Neuronal stem cell (in vitro differentiated cells): ENCODE measurements around the gene FHOD3.

Experiments used
- DNase-seq: peaks from one replicate; pipeline ENCODE4 v3.0.0-alpha.2; 2013; ENCODE audit warnings: low spot score
- H2AFZ ChIP-seq: one replicate; pipeline ENCODE4 v1.6.1; 2013; ENCODE audit warnings: mild to moderate bottlenecking, low read length, inconsistent platforms
- H2AK5ac ChIP-seq: 2 replicates; pipeline ENCODE4 v1.6.1; 2013; ENCODE audit warnings: low read depth, mild to moderate bottlenecking, inconsistent platforms, low read length, moderate library complexity, mixed read lengths
- H2BK120ac ChIP-seq: 2 replicates; pipeline ENCODE4 v1.6.1; 2013; ENCODE audit warnings: low read depth, mild to moderate bottlenecking, inconsistent platforms, low read length, moderate library complexity, mixed read lengths
- H2BK12ac ChIP-seq: one replicate; pipeline ENCODE4 v1.6.1; 2013; ENCODE audit warnings: low read length, inconsistent platforms
- H2BK15ac ChIP-seq: 2 replicates; pipeline ENCODE4 v1.6.1; 2013; ENCODE audit warnings: mild to moderate bottlenecking, low read length, inconsistent platforms, mixed read lengths
- H2BK5ac ChIP-seq: one replicate; pipeline ENCODE4 v1.6.1; 2013; ENCODE audit warnings: inconsistent platforms, mild to moderate bottlenecking, low read length, moderate library complexity
- H3K14ac ChIP-seq: one replicate; pipeline ENCODE4 v1.6.1; 2013; ENCODE audit warnings: low read length, inconsistent platforms
- H3K18ac ChIP-seq: 2 replicates; pipeline ENCODE4 v1.6.1; 2013; ENCODE audit warnings: low read length, inconsistent platforms
- H3K23ac ChIP-seq: 2 replicates; pipeline ENCODE4 v1.6.1; 2013; ENCODE audit warnings: low read depth, mild to moderate bottlenecking, mixed read lengths, low read length, inconsistent platforms; ENCODE audit not compliant: poor library complexity
- H3K27ac ChIP-seq: replicated peaks from 3 replicates; pipeline ENCODE4 v1.5.1; 2013; ENCODE audit warnings: low read length, inconsistent platforms
- H3K27me3 ChIP-seq, 3 experiments: 2 replicates each; pipeline ENCODE4 v1.6.1; 2013; ENCODE audit warnings: low read length in 3 of 3, mild to moderate bottlenecking in 2 of 3, inconsistent platforms in 1 of 3, low read depth in 1 of 3, mixed read lengths in 1 of 3, moderate library complexity in 1 of 3; ENCODE audit not compliant: control insufficient read depth in 3 of 3, insufficient read depth in 3 of 3
- H3K36me3 ChIP-seq, 2 donors: replicated peaks in 1 of 2; 2 replicates each; pipeline ENCODE4 v1.6.1; 2013; ENCODE audit warnings: low read length in 2 of 2; ENCODE audit not compliant: control insufficient read depth in 2 of 2, insufficient read depth in 2 of 2
- H3K4ac ChIP-seq: 2 replicates; pipeline ENCODE4 v1.6.1; 2013; ENCODE audit warnings: inconsistent platforms, mild to moderate bottlenecking, low read length, moderate library complexity
- H3K4me1 ChIP-seq, 2 donors: 1 replicate in 1 of 2; 2 replicates in 1 of 2; pipeline ENCODE4 v1.6.1; 2013; ENCODE audit warnings: low read length in 2 of 2, low read depth in 1 of 2; ENCODE audit not compliant: control insufficient read depth in 2 of 2, insufficient read depth in 1 of 2
- H3K4me2 ChIP-seq: one replicate; pipeline ENCODE4 v1.6.1; 2013; ENCODE audit warnings: mild to moderate bottlenecking, low read length, inconsistent platforms; ENCODE audit not compliant: insufficient read depth, poor library complexity, severe bottlenecking
- H3K4me3 ChIP-seq, 2 donors: 2 replicates each; pipeline ENCODE4 v1.5.1; 2013; ENCODE audit warnings: low read length in 2 of 2, mild to moderate bottlenecking in 2 of 2, inconsistent platforms in 1 of 2, moderate library complexity in 1 of 2
- H3K79me1 ChIP-seq: one replicate; pipeline ENCODE4 v1.6.1; 2013; ENCODE audit warnings: low read depth, mild to moderate bottlenecking, inconsistent platforms, low read length, moderate library complexity
- H3K9ac ChIP-seq: one replicate; pipeline ENCODE4 v1.6.1; 2013; ENCODE audit warnings: mild to moderate bottlenecking, low read depth, low read length, inconsistent platforms; ENCODE audit not compliant: poor library complexity
- H3K9me3 ChIP-seq, 2 donors: replicated peaks in 1 of 2; 2 replicates each; pipeline versions ENCODE3 to v1.6.1; 2013; ENCODE audit warnings: low read length in 2 of 2, mild to moderate bottlenecking in 2 of 2, inconsistent platforms in 1 of 2, low read depth in 1 of 2, mixed read lengths in 1 of 2, moderate library complexity in 1 of 2; ENCODE audit not compliant: control insufficient read depth in 2 of 2, insufficient read depth in 1 of 2
- H4K8ac ChIP-seq: one replicate; pipeline ENCODE4 v1.6.1; 2013; ENCODE audit warnings: low read depth, mild to moderate bottlenecking, inconsistent platforms, low read length, moderate library complexity
- H4K91ac ChIP-seq: one replicate; pipeline ENCODE4 v1.6.1; 2013; ENCODE audit warnings: low read length, low read depth, mild to moderate bottlenecking, inconsistent platforms; ENCODE audit not compliant: poor library complexity
- WGBS, 2 donors: extraction: QIAGEN DNeasy Blood & Tissue Kit; methylation state at CpG; one replicate each; pipeline ENCODE4 v1.1.7; 2013; ENCODE audit warnings: missing lambda C conversion rate in 2 of 2, mixed read lengths in 1 of 2; ENCODE audit not compliant: insufficient read length in 2 of 2, insufficient replicate concordance in 1 of 2; ENCODE audit errors: extremely low coverage in 2 of 2; 5-methylcytosine and 5-hydroxymethylcytosine counted together

The FHOD3 gene

GRCh38 chr18:36365836-36366775 lies 68.6 kb downstream of the FHOD3 start:
- peaks cover 1 to 29% of the 10 kb centered on the region in 2 donors for H3K36me3 ChIP-seq
- WGBS, 2 donors, result 100% methylated on average over 1 to 2 of the region's 7 CpGs
- no peak overlapping the region for H2BK120ac ChIP-seq
- H3K14ac ChIP-seq, result no peak overlapping the region
- H3K9me3 ChIP-seq, result peaks cover 6 to 25% of the 10 kb centered on the region in 2 donors
- peaks cover 0 to 4% of the 10 kb centered on the region in 2 donors for H3K4me1 ChIP-seq
- H2BK5ac ChIP-seq, result no peak overlapping the region
- H3K4me3 ChIP-seq, result no peak overlapping the region
- no peak overlapping the region for H4K8ac ChIP-seq
- peaks cover 2% of the 10 kb centered on the region for H3K79me1 ChIP-seq
- no peak overlapping the region for H3K4me2 ChIP-seq
- no peak overlapping the region for H2BK15ac ChIP-seq
- no peak overlapping the region for H2BK12ac ChIP-seq
- H3K23ac ChIP-seq, result no peak overlapping the region
- H4K91ac ChIP-seq, result no peak overlapping the region
- H3K4ac ChIP-seq, result no peak overlapping the region
- H2AK5ac ChIP-seq, result no peak overlapping the region
- no peak for DNase-seq
- H3K27ac ChIP-seq, result no peak overlapping the region
- no peaks in the 10 kb centered on the region for H3K27me3 ChIP-seq
- H2AFZ ChIP-seq, result no peak overlapping the region
- no peak overlapping the region for H3K18ac ChIP-seq
- no peak overlapping the region for H3K9ac ChIP-seq

DNA sequence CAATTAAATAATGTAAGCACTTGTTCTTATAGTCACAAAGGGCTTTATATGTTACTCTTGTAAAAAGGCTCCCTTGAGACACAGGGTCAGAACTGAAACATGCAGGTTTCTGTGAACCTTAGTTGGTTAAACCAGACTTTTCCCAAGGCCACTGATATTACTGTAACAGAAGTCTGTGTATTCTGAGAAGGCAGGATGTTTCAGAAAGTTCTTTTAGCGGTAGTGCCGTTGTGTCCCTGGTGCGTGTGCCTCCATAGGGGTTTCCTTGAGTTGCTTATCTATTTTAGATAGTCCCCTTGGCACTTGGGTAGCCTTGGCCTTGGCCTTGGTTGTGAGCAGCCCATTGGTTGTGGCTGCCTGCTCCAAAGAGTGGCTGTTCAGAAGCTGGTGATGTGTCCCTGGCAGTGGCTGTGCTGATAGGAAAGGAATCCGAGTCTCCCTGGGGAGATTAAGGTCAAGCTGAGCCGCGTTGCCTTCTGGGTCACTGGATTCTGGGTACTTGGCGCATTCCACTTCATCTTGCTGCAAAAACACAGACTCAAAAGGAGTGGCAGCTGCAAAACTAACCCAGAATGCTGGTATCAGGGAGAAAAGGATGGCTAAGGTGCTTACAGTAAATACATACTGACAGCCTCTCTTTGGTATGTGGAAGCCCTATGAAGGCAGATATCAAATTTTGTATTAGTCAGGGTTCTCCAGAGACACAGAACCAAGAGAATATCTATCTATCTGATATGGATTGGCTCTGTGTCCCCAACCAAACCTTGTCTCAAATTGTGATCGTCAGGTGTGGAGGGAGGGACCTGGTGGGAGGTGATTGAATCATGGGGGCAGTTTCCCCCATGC lies 69.7 kb downstream of the FHOD3 start:
- no peak overlapping the region for H4K8ac ChIP-seq
- H3K4me2 ChIP-seq, result no peak overlapping the region
- WGBS, 2 donors, result no CpG with 5 or more reads among the region's 8 CpGs
- no peak overlapping the region for H2BK12ac ChIP-seq
- H3K9me3 ChIP-seq, result peaks cover 5 to 21% of the 10 kb centered on the region in 2 donors
- H2AK5ac ChIP-seq, result no peak overlapping the region
- H3K4ac ChIP-seq, result no peak overlapping the region
- no peak overlapping the region for H2BK15ac ChIP-seq
- no peak overlapping the region for H3K14ac ChIP-seq
- no peak overlapping the region for H2AFZ ChIP-seq
- H3K4me1 ChIP-seq, result peaks cover 0 to 4% of the 10 kb centered on the region in 2 donors
- H3K23ac ChIP-seq, result peak overlapping the region; percentile 28
- H2BK120ac ChIP-seq, result no peak overlapping the region
- no peak for DNase-seq
- H3K18ac ChIP-seq, result no peak overlapping the region
- no peak overlapping the region for H2BK5ac ChIP-seq
- H3K79me1 ChIP-seq, result peaks cover 2% of the 10 kb centered on the region
- no peak overlapping the region for H4K91ac ChIP-seq
- peaks cover 0 to 24% of the 10 kb centered on the region in 2 donors for H3K36me3 ChIP-seq
- H3K9ac ChIP-seq, result peak overlapping the region; percentile 13
- no peak overlapping the region for H3K4me3 ChIP-seq
- H3K27me3 ChIP-seq, result no peaks in the 10 kb centered on the region
- H3K27ac ChIP-seq, result no peak overlapping the region

DNA sequence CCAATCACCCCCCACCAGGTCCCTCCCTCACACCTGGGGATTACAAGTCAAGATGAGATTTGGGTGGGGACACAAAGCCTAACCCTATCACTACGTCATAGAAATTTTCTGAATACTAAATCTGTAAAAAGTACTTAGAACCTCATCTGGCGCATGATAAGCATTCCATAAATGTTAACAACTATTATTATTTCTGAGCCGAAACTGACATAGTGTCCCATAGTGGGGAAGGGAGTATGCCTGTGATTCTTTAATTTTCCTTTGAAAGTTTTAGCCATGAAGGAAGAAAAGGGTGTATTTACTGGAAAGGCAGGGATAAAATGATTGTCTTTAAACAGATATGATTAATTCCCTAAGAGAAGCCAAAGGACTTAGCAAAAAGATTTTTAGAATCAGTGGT lies 71.4 kb downstream of the FHOD3 start:
- no CpG with 5 or more reads among the region's 3 CpGs for WGBS, 2 donors
- Histone ChIP-seq H3K4me3 (no peak overlapping the region), H3K4me2 (no peak overlapping the region), H3K9me3 (peaks cover 2 to 7% of the 10 kb centered on the region in 2 donors), H3K23ac (no peak overlapping the region), H2AFZ (no peak overlapping the region), H3K4ac (no peak overlapping the region), H3K36me3 (peaks cover 0 to 30% of the 10 kb centered on the region in 2 donors), H3K4me1 (peaks cover 0 to 4% of the 10 kb centered on the region in 2 donors), H2BK5ac (no peak overlapping the region), H3K9ac (no peak overlapping the region), H3K14ac (no peak overlapping the region), H2BK120ac (no peak overlapping the region), H3K79me1 (peaks cover 2% of the 10 kb centered on the region), H3K27me3 (no peaks in the 10 kb centered on the region), H2BK12ac (no peak overlapping the region), H2BK15ac (no peak overlapping the region), H3K18ac (no peak overlapping the region), H3K27ac (no peak overlapping the region), H4K8ac (no peak overlapping the region), H4K91ac (no peak overlapping the region), H2AK5ac (no peak overlapping the region)
- DNase-seq, result no peak

GRCh38 chr18:36372903-36373311 lies 75.4 kb downstream of the FHOD3 start:
- no peak overlapping the region for H2AK5ac ChIP-seq
- no peak overlapping the region for H2BK12ac ChIP-seq
- H3K9me3 ChIP-seq, result peaks cover 2 to 3% of the 10 kb centered on the region in 2 donors
- no peak for DNase-seq
- no peak overlapping the region for H3K9ac ChIP-seq
- no peaks in the 10 kb centered on the region for H3K27me3 ChIP-seq
- H2BK120ac ChIP-seq, result no peak overlapping the region
- no peaks in the 10 kb centered on the region for H3K79me1 ChIP-seq
- no CpG with 5 or more reads among the region's 5 CpGs for WGBS, 2 donors
- H3K14ac ChIP-seq, result no peak overlapping the region
- peaks cover 0 to 6% of the 10 kb centered on the region in 2 donors for H3K4me1 ChIP-seq
- no peak overlapping the region for H3K4ac ChIP-seq
- H3K4me2 ChIP-seq, result no peak overlapping the region
- peaks cover 0 to 34% of the 10 kb centered on the region in 2 donors for H3K36me3 ChIP-seq
- H4K91ac ChIP-seq, result no peak overlapping the region
- H3K23ac ChIP-seq, result peak overlapping the region; percentile 22
- no peak overlapping the region for H2AFZ ChIP-seq
- H2BK15ac ChIP-seq, result no peak overlapping the region
- no peak overlapping the region for H2BK5ac ChIP-seq
- no peak overlapping the region for H3K18ac ChIP-seq
- no peak overlapping the region for H3K4me3 ChIP-seq
- H3K27ac ChIP-seq, result no peak overlapping the region
- no peak overlapping the region for H4K8ac ChIP-seq
